HEK293T (cell line): Measurements from ENCODE around the gene FAM153A.
"Not testable (repeated sequence)": the region's sequence is repeated elsewhere in the genome, so short reads cannot be mapped to it uniquely, and the experiment has no call there.

Experiments used
- LEF1 ChIP-seq: fragments of 450-650 bp; IDR thresholded peaks from 2 replicates; pipeline ENCODE4 v1.6.1; 2017; ENCODE audit warnings: mild to moderate bottlenecking, borderline replicate concordance
- SP1 ChIP-seq: fragments of 450-650 bp; IDR thresholded peaks from 2 replicates; pipeline ENCODE4 v1.6.1; 2017
- ZNF384 ChIP-seq: fragments of 450-650 bp; IDR thresholded peaks from 2 replicates; pipeline ENCODE4 v1.6.1; 2016

DNA sequence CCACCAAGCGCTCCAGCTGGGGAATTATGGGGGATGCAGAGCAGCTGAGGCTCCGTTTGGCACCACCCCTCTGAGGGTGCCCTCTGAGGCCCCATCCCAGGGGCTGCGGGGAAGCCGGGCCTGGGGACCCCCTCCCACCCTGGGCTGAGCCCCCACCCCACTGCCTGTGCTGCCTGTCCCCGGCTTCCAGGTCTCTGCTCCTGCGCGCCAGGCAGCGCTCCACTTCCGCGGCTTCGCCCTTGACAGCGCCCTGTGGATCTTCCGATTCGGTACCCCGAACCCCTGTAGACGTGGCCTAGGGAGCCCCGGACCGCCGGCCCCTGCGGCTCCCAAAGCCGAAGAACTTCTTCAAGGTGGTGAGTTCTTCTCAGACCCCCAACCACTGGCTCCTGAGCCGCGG is 530 bp downstream of the FAM153A start:
- TF ChIP-seq ZNF384, LEF1, SP1: not testable (repeated sequence)
